B cell (primary cell): Measurements from ENCODE around the gene CAND2. TPM values are rescaled to one million over a fixed set of nuclear protein-coding genes. Genes with fewer than 3 reads are reported as not detected.

Experiments
- ATAC-seq: fragments of 200-7000 bp; cut with Tn5 transposase; one replicate; pipeline ENCODE4 v1.10.0; 2021; ENCODE audit warnings: low read depth, mild to moderate bottlenecking, moderate number of reproducible peaks, moderate library complexity
- CTCF ChIA-PET: fragments of 350-600 bp; sonication (Branson Sonifier 250); formaldehyde crosslinking; loops from one replicate; lab custom pipeline; 2021; ENCODE audit warnings: antibody characterized with exemption, inconsistent platforms; lab: Charles Lee
- POLR2A ChIA-PET: fragments of 350-600 bp; sonication (Branson Sonifier 250); formaldehyde crosslinking; loops from one replicate; lab custom pipeline; 2021; ENCODE audit warnings: antibody characterized with exemption; lab: Charles Lee
- DNase-seq: peaks from one replicate; pipeline ENCODE4 v3.0.0; 2013
- H2AFZ ChIP-seq: 2 replicates; pipeline ENCODE4 v1.6.1; 2012; ENCODE audit warnings: mild to moderate bottlenecking, low read depth, low read length; ENCODE audit not compliant: insufficient read depth, poor library complexity, severe bottlenecking
- H3K27ac ChIP-seq, 2 donors: 1 replicate in 1 of 2; 2 replicates in 1 of 2; pipeline ENCODE4 v1.5.1; 2012 to 2013; ENCODE audit warnings: low read length in 2 of 2, mild to moderate bottlenecking in 2 of 2, moderate library complexity in 1 of 2
- H3K27me3 ChIP-seq, 4 experiments: fragments of 200-600 bp in 1 of 4; sonication (generic) in 1 of 4; replicated peaks in 1 of 4; 1 replicate in 2 of 4; 2 replicates in 2 of 4; pipeline versions ENCODE4 v1.6.1 to v1.7.0; 2013 to 2016; ENCODE audit warnings: low read length in 3 of 4, mild to moderate bottlenecking in 2 of 4, mixed read lengths in 1 of 4, moderate library complexity in 1 of 4; ENCODE audit not compliant: insufficient read depth in 4 of 4, control insufficient read depth in 3 of 4; ENCODE audit errors: control extremely low read depth in 1 of 4
- H3K36me3 ChIP-seq, 2 experiments: replicated peaks in 1 of 2; 1 replicate in 1 of 2; 2 replicates in 1 of 2; pipeline versions ENCODE4 v1.6.1 to v1.7.1; 2013; ENCODE audit warnings: low read length in 1 of 2; ENCODE audit not compliant: insufficient read depth in 2 of 2, control insufficient read depth in 1 of 2; ENCODE audit errors: control extremely low read depth in 1 of 2, extremely low read depth in 1 of 2
- H3K4me1 ChIP-seq, 2 donors: fragments of 200-600 bp in 1 of 2; sonication (generic) in 1 of 2; 1 replicate in 1 of 2; 2 replicates in 1 of 2; pipeline versions ENCODE4 v1.5.1 to v1.6.1; 2013 to 2017; ENCODE audit warnings: low read length in 2 of 2; ENCODE audit not compliant: control insufficient read depth in 2 of 2, insufficient read depth in 2 of 2
- H3K4me2 ChIP-seq: replicated peaks from 2 replicates; pipeline ENCODE3; 2012; ENCODE audit warnings: mild to moderate bottlenecking, low read depth, low read length; ENCODE audit not compliant: poor library complexity, severe bottlenecking
- H3K4me3 ChIP-seq, 5 experiments: fragments of 200-600 bp in 1 of 5; sonication (generic) in 1 of 5; 1 replicate in 3 of 5; 2 replicates in 2 of 5; pipeline versions ENCODE4 v1.5.1 to v1.7.0; 2011 to 2016; ENCODE audit warnings: low read length in 4 of 5, mild to moderate bottlenecking in 4 of 5, low read depth in 2 of 5, control low read depth in 1 of 5, moderate library complexity in 1 of 5; ENCODE audit not compliant: insufficient read depth in 1 of 5; ENCODE audit errors: control extremely low read depth in 1 of 5, extremely low read depth in 1 of 5
- H3K79me2 ChIP-seq: fragments of 200-600 bp; sonication (generic); one replicate; pipeline ENCODE4 v1.6.0; 2016; ENCODE audit warnings: low read length; ENCODE audit not compliant: control insufficient read depth, insufficient read depth
- H3K9ac ChIP-seq: fragments of 200-600 bp; sonication (generic); 2 replicates; pipeline ENCODE4 v1.6.1; 2017; ENCODE audit warnings: mild to moderate bottlenecking, low read length, moderate library complexity
- H3K9me3 ChIP-seq, 3 donors: one replicate each; pipeline versions ENCODE4 v1.6.1 to v1.7.1; 2013; ENCODE audit warnings: low read length in 2 of 3; ENCODE audit not compliant: control insufficient read depth in 2 of 3, insufficient read depth in 1 of 3; ENCODE audit errors: control extremely low read depth in 1 of 3
- H4K20me1 ChIP-seq: 2 replicates; pipeline ENCODE4 v1.6.0; 2012; ENCODE audit warnings: mild to moderate bottlenecking, low read length; ENCODE audit not compliant: insufficient read depth, control insufficient read depth, poor library complexity, severe bottlenecking
- H3K27ac Mint-ChIP-seq: one replicate; pipeline ENCODE4 v1.8.0; 2021; ENCODE audit warnings: mixed read lengths
- H3K27me3 Mint-ChIP-seq: one replicate; pipeline ENCODE4 v1.8.0; 2021; ENCODE audit warnings: mixed read lengths
- H3K4me1 Mint-ChIP-seq: one replicate; pipeline ENCODE4 v1.8.0; 2021; ENCODE audit warnings: mixed read lengths
- H3K4me3 Mint-ChIP-seq: one replicate; pipeline ENCODE4 v1.8.0; 2021; ENCODE audit warnings: mixed read lengths
- H3K9me3 Mint-ChIP-seq: one replicate; pipeline ENCODE4 v1.8.0; 2022; ENCODE audit warnings: mixed read lengths; ENCODE audit not compliant: insufficient read depth
- CTCF ChIP-seq: fragments of 200-600 bp; IDR thresholded peaks from one replicate; pipeline ENCODE4 v1.8.0; 2022; ENCODE audit warnings: antibody characterized with exemption, mild to moderate bottlenecking
- EZH2 ChIP-seq: IDR thresholded peaks from 2 replicates; pipeline ENCODE4 v1.6.1; 2012; ENCODE audit warnings: borderline replicate concordance, low read depth, mild to moderate bottlenecking, moderate library complexity, low read length; ENCODE audit not compliant: insufficient read depth, poor library complexity, severe bottlenecking
- WGBS: methylation state at CpG from one replicate; pipeline ENCODE4 v1.1.5; 2013; ENCODE audit warnings: missing lambda C conversion rate; ENCODE audit not compliant: insufficient coverage; 5-methylcytosine and 5-hydroxymethylcytosine counted together
- intact Hi-C: fragments of 100-400 bp; cut with micrococcal nuclease; formaldehyde crosslinking; loops from one replicate; pipeline ENCODE4 v1.10.0; 2022
- polyA plus RNA-seq: library from polyadenylated mRNA; depleted of rRNA; stranded (reverse); fragments of >200 nt; gene quantifications from 2 replicates; pipeline ENCODE4 v1.2.3, GENCODE V29; 2012
- total RNA-seq, 2 donors: library from RNA; stranded (reverse); fragments of 120-200 nt in 1 of 2; gene quantifications; 1 replicate in 1 of 2; 2 replicates in 1 of 2; pipeline versions ENCODE4 v1.2.3 to v1.2.4, GENCODE V29; 2013 to 2022

The CAND2 gene
- total and polyA plus RNA-seq, 2 donors (not counting 1 experiment from before 2014, with no cell fraction given): 0.34 to 1.9 TPM

- H3K27me3 Mint-ChIP-seq: no peaks in the 10 kb centered on the region
- ATAC-seq: no peak
- H3K27me3 ChIP-seq: peaks cover 0 to 7% (median 0%) of the 10 kb centered on the region in 4 experiments
- H3K4me3 Mint-ChIP-seq: no peak overlapping the region
- CTCF ChIA-PET: no interaction called here
- H3K4me2 ChIP-seq: peak overlapping the region; percentile 22
- no peaks in the 10 kb centered on the region for H3K9me3 Mint-ChIP-seq
- TF ChIP-seq CTCF (no peak), EZH2 (no peak)
- intact Hi-C loops: no loop called here
- DNase-seq: no peak
- H4K20me1 ChIP-seq: no peaks in the 10 kb centered on the region
- H3K9me3 ChIP-seq: no peaks in the 10 kb centered on the region
- no peak overlapping the region for H3K27ac ChIP-seq
- H3K27ac Mint-ChIP-seq: no peak overlapping the region
- 29% methylated on average over 16 of the region's 16 CpGs for WGBS
- H3K4me3 ChIP-seq: no peak overlapping the region
- POLR2A ChIA-PET: no interaction called here
- no peak overlapping the region for H2AFZ ChIP-seq
- peaks cover 5% of the 10 kb centered on the region for H3K4me1 Mint-ChIP-seq
- H3K4me1 ChIP-seq: peaks cover 6 to 8% of the 10 kb centered on the region in 2 donors
- no peak overlapping the region for H3K9ac ChIP-seq
- no peaks in the 10 kb centered on the region for H3K79me2 ChIP-seq
- H3K36me3 ChIP-seq: no peaks in the 10 kb centered on the region
These were observed 20.8 kb downstream of the CAND2 start for GRCh38 chr3:12817343-12817710.

GRCh38 chr3:12818273-12818672 is 21.8 kb downstream of the CAND2 start:
- no peak for ATAC-seq

More at GRCh38 chr3:12818273-12818672, 21.8 kb downstream of the CAND2 start:
- no peaks in the 10 kb centered on the region for H4K20me1 ChIP-seq
- no peaks in the 10 kb centered on the region for H3K36me3 ChIP-seq
- CTCF ChIA-PET: interaction anchor here (0.9 to 1.2 kb wide), 2 partner anchors 8 to 73 kb away, joined by 3 read pairs; no protein-coding TSS in a partner anchor
- WGBS: 100% methylated on average over 8 of the region's 8 CpGs
- H2AFZ ChIP-seq: no peak overlapping the region
- no peak overlapping the region for H3K4me2 ChIP-seq
- H3K4me3 ChIP-seq: no peak overlapping the region
- peaks cover 0 to 7% (median 0%) of the 10 kb centered on the region in 4 experiments for H3K27me3 ChIP-seq
- H3K27ac Mint-ChIP-seq: no peak overlapping the region
- POLR2A ChIA-PET: no interaction called here
- no peaks in the 10 kb centered on the region for H3K79me2 ChIP-seq
- peaks cover 6 to 8% of the 10 kb centered on the region in 2 donors for H3K4me1 ChIP-seq
- H3K27me3 Mint-ChIP-seq: no peaks in the 10 kb centered on the region
- TF ChIP-seq CTCF (no peak), EZH2 (no peak)
- no peak overlapping the region for H3K9ac ChIP-seq
- intact Hi-C loops: no loop called here
- H3K27ac ChIP-seq: no peak overlapping the region
- no peak overlapping the region for H3K4me3 Mint-ChIP-seq
- H3K9me3 Mint-ChIP-seq: no peaks in the 10 kb centered on the region
- DNase-seq: no peak
- H3K4me1 Mint-ChIP-seq: peaks cover 5% of the 10 kb centered on the region
- no peaks in the 10 kb centered on the region for H3K9me3 ChIP-seq
